Activated effector memory CD4-positive, alpha-beta T cell treated with Interleukin-2 at 50 U/mL for 16 hours (primary cell): ENCODE results near the gene ATOSA.

Source experiments
- DNase-seq: peaks from one replicate; pipeline ENCODE4 v3.0.0-alpha.2; 2020

ATOSA gene

GRCh38 chr15:52682781-52683180, 3.6 kb upstream of the ATOSA start:
- DNase-seq: no peak

- no peak for DNase-seq
These were observed 3.0 kb upstream of the ATOSA start for GRCh38 chr15:52682200-52682599.

GRCh38 chr15:52681441-52681840, 2.3 kb upstream of the ATOSA start:
- no peak for DNase-seq

GRCh38 chr15:52680761-52681160, 1.6 kb upstream of the ATOSA start:
- no peak for DNase-seq

- no peak for DNase-seq
These were observed 828 bp upstream of the ATOSA start for GRCh38 chr15:52680041-52680391.

- peak; percentile 57 for DNase-seq
These were observed 538 bp downstream of the ATOSA start for GRCh38 chr15:52678468-52679231.

- DNase-seq: peak; percentile 51
These were observed 1.4 kb downstream of the ATOSA start for GRCh38 chr15:52677593-52678467.

GRCh38 chr15:52674831-52675230, 4.4 kb downstream of the ATOSA start:
- no peak for DNase-seq

- no peak for DNase-seq
These were observed 5.5 kb downstream of the ATOSA start for GRCh38 chr15:52673734-52674133.

- no peak for DNase-seq
These were observed 5.9 kb downstream of the ATOSA start for GRCh38 chr15:52673312-52673711.

GRCh38 chr15:52672661-52673060, 6.5 kb downstream of the ATOSA start:
- DNase-seq: no peak

GRCh38 chr15:52670087-52670486, 9.1 kb downstream of the ATOSA start:
- no peak for DNase-seq

GRCh38 chr15:52668133-52668532, 11.1 kb downstream of the ATOSA start:
- no peak for DNase-seq

- no peak for DNase-seq
These were observed 11.6 kb downstream of the ATOSA start for GRCh38 chr15:52667597-52667996.

GRCh38 chr15:52663536-52664294, 15.5 kb downstream of the ATOSA start:
- DNase-seq: no peak

GRCh38 chr15:52661909-52662308, 17.3 kb downstream of the ATOSA start:
- no peak for DNase-seq

- no peak for DNase-seq
These were observed 19.0 kb downstream of the ATOSA start for GRCh38 chr15:52660192-52660591.

GRCh38 chr15:52658955-52659354, 20.2 kb downstream of the ATOSA start:
- DNase-seq: peak; percentile 1

GRCh38 chr15:52657338-52657737, 21.9 kb downstream of the ATOSA start:
- no peak for DNase-seq

GRCh38 chr15:52656412-52656811, 22.8 kb downstream of the ATOSA start:
- DNase-seq: no peak

- DNase-seq: no peak
These were observed 25.7 kb downstream of the ATOSA start for GRCh38 chr15:52653431-52653964.

GRCh38 chr15:52652984-52653383, 26.2 kb downstream of the ATOSA start:
- DNase-seq: no peak

GRCh38 chr15:52652286-52652685, 26.9 kb downstream of the ATOSA start:
- no peak for DNase-seq
